ENCODE measurements around the gene PANK2.
"Not testable (repeated sequence)": the region's sequence is repeated elsewhere in the genome, so short reads cannot be mapped to it uniquely, and the experiment has no call there.

PANK2 gene

GRCh38 chr20:3888622-3889488 lies at the start of gene PANK2:
PANK2 (plus strand) TSS chr20:3889387.
- Histone ChIP-seq H3K4me3 (ENCODE audit: low read depth in 1 of 2, low read length in 2 of 2) (peak within 1 kb of the TSS; percentile 81 to 92), H3K9me3 (ENCODE audit: control insufficient read depth in 1 of 2, low read length in 2 of 2) (no peaks in the 10 kb centered on the region), H3K27me3 (ENCODE audit: low read depth, low read length) (no peaks in the 10 kb centered on the region), H3K4me1 (ENCODE audit: control insufficient read depth in 1 of 2, insufficient read depth in 2 of 2, low read length in 2 of 2) (peaks cover 12 to 51% of the 10 kb centered on the region in 2 donors), H3K36me3 (ENCODE audit: control insufficient read depth in 1 of 2, insufficient read depth in 2 of 2, low read length in 2 of 2) (peaks cover 0 to 4% of the 10 kb centered on the region in 2 donors), H3K27ac (ENCODE audit: low read length) (peak within 1 kb of the TSS; percentile 86)

GRCh38 chr20:3840201-3840600 lies 49.0 kb upstream of the PANK2 start:
- not testable (repeated sequence) for H3K27me3 ChIP-seq (ENCODE audit: low read depth, low read length); H3K4me3 ChIP-seq (ENCODE audit: low read depth in 1 of 2, low read length in 2 of 2); H3K9me3 ChIP-seq (ENCODE audit: control insufficient read depth in 1 of 2, low read length in 2 of 2); H3K27ac ChIP-seq (ENCODE audit: low read length); H3K4me1 ChIP-seq (ENCODE audit: control insufficient read depth in 1 of 2, insufficient read depth in 2 of 2, low read length in 2 of 2); H3K36me3 ChIP-seq (ENCODE audit: control insufficient read depth in 1 of 2, insufficient read depth in 2 of 2, low read length in 2 of 2)

GRCh38 chr20:3842348-3842930 lies 46.7 kb upstream of the PANK2 start:
- Histone ChIP-seq H3K4me3 (ENCODE audit: low read depth in 1 of 2, low read length in 2 of 2) (no peak overlapping the region), H3K9me3 (ENCODE audit: control insufficient read depth in 1 of 2, low read length in 2 of 2) (no peaks in the 10 kb centered on the region), H3K36me3 (ENCODE audit: control insufficient read depth in 1 of 2, insufficient read depth in 2 of 2, low read length in 2 of 2) (no peaks in the 10 kb centered on the region), H3K27ac (ENCODE audit: low read length) (peak overlapping the region; percentile 14), H3K27me3 (ENCODE audit: low read depth, low read length) (no peaks in the 10 kb centered on the region), H3K4me1 (ENCODE audit: control insufficient read depth in 1 of 2, insufficient read depth in 2 of 2, low read length in 2 of 2) (peaks cover 0 to 4% of the 10 kb centered on the region in 2 donors)

GRCh38 chr20:3843490-3843889 lies 45.7 kb upstream of the PANK2 start:
- no peaks in the 10 kb centered on the region for H3K27me3 ChIP-seq (ENCODE audit: low read depth, low read length)
- no peaks in the 10 kb centered on the region for H3K9me3 ChIP-seq (ENCODE audit: control insufficient read depth in 1 of 2, low read length in 2 of 2)
- H3K36me3 ChIP-seq (ENCODE audit: control insufficient read depth in 1 of 2, insufficient read depth in 2 of 2, low read length in 2 of 2) = no peaks in the 10 kb centered on the region
- H3K4me3 ChIP-seq (ENCODE audit: low read depth in 1 of 2, low read length in 2 of 2) = no peak overlapping the region
- peaks cover 4 to 14% of the 10 kb centered on the region in 2 donors for H3K4me1 ChIP-seq (ENCODE audit: control insufficient read depth in 1 of 2, insufficient read depth in 2 of 2, low read length in 2 of 2)
- no peak overlapping the region for H3K27ac ChIP-seq (ENCODE audit: low read length)

- H3K4me1 ChIP-seq (ENCODE audit: control insufficient read depth in 1 of 2, insufficient read depth in 2 of 2, low read length in 2 of 2) = peaks cover 4 to 20% of the 10 kb centered on the region in 2 donors
- not testable (repeated sequence) for H3K4me3 ChIP-seq (ENCODE audit: low read depth in 1 of 2, low read length in 2 of 2); H3K9me3 ChIP-seq (ENCODE audit: control insufficient read depth in 1 of 2, low read length in 2 of 2); H3K36me3 ChIP-seq (ENCODE audit: control insufficient read depth in 1 of 2, insufficient read depth in 2 of 2, low read length in 2 of 2); H3K27me3 ChIP-seq (ENCODE audit: low read depth, low read length); H3K27ac ChIP-seq (ENCODE audit: low read length)
Observed at GRCh38 chr20:3843990-3844619, 45.1 kb upstream of the PANK2 start.

- H3K27ac ChIP-seq (ENCODE audit: low read length) = peak overlapping the region; percentile 88
- peak overlapping the region; percentile 76 to 94 for H3K4me3 ChIP-seq (ENCODE audit: low read depth in 1 of 2, low read length in 2 of 2)
- no peaks in the 10 kb centered on the region for H3K9me3 ChIP-seq (ENCODE audit: control insufficient read depth in 1 of 2, low read length in 2 of 2)
- H3K36me3 ChIP-seq (ENCODE audit: control insufficient read depth in 1 of 2, insufficient read depth in 2 of 2, low read length in 2 of 2) = no peaks in the 10 kb centered on the region
- H3K27me3 ChIP-seq (ENCODE audit: low read depth, low read length) = no peaks in the 10 kb centered on the region
- peaks cover 4 to 20% of the 10 kb centered on the region in 2 donors for H3K4me1 ChIP-seq (ENCODE audit: control insufficient read depth in 1 of 2, insufficient read depth in 2 of 2, low read length in 2 of 2)
Observed at GRCh38 chr20:3846378-3846739, 42.8 kb upstream of the PANK2 start.

- H3K4me1 ChIP-seq (ENCODE audit: control insufficient read depth in 1 of 2, insufficient read depth in 2 of 2, low read length in 2 of 2) = peaks cover 4 to 20% of the 10 kb centered on the region in 2 donors
- H3K36me3 ChIP-seq (ENCODE audit: control insufficient read depth in 1 of 2, insufficient read depth in 2 of 2, low read length in 2 of 2) = no peaks in the 10 kb centered on the region
- H3K9me3 ChIP-seq (ENCODE audit: control insufficient read depth in 1 of 2, low read length in 2 of 2) = no peaks in the 10 kb centered on the region
- H3K27ac ChIP-seq (ENCODE audit: low read length) = peak within 1 kb of the TSS; percentile 88
- H3K27me3 ChIP-seq (ENCODE audit: low read depth, low read length) = no peaks in the 10 kb centered on the region
- peak within 1 kb of the TSS; percentile 76 to 94 for H3K4me3 ChIP-seq (ENCODE audit: low read depth in 1 of 2, low read length in 2 of 2)
Observed at GRCh38 chr20:3846740-3847428, 42.3 kb upstream of the PANK2 start, which contains the start of gene MAVS. MAVS (plus strand) TSS chr20:3846834; CDS start chr20:3854625, 7,791 bp downstream.

GRCh38 chr20:3847429-3847940 lies 41.7 kb upstream of the PANK2 start:
- no peaks in the 10 kb centered on the region for H3K27me3 ChIP-seq (ENCODE audit: low read depth, low read length)
- H3K4me3 ChIP-seq (ENCODE audit: low read depth in 1 of 2, low read length in 2 of 2) = peak overlapping the region; percentile 75 to 94
- no peaks in the 10 kb centered on the region for H3K9me3 ChIP-seq (ENCODE audit: control insufficient read depth in 1 of 2, low read length in 2 of 2)
- H3K27ac ChIP-seq (ENCODE audit: low read length) = peak overlapping the region; percentile 88
- no peaks in the 10 kb centered on the region for H3K36me3 ChIP-seq (ENCODE audit: control insufficient read depth in 1 of 2, insufficient read depth in 2 of 2, low read length in 2 of 2)
- H3K4me1 ChIP-seq (ENCODE audit: control insufficient read depth in 1 of 2, insufficient read depth in 2 of 2, low read length in 2 of 2) = peaks cover 4 to 20% of the 10 kb centered on the region in 2 donors

GRCh38 chr20:3848565-3848964 lies 40.6 kb upstream of the PANK2 start:
- Histone ChIP-seq H3K27me3 (ENCODE audit: low read depth, low read length) (no peaks in the 10 kb centered on the region), H3K4me3 (ENCODE audit: low read depth in 1 of 2, low read length in 2 of 2) (no peak overlapping the region), H3K4me1 (ENCODE audit: control insufficient read depth in 1 of 2, insufficient read depth in 2 of 2, low read length in 2 of 2) (peaks cover 4 to 20% of the 10 kb centered on the region in 2 donors), H3K9me3 (ENCODE audit: control insufficient read depth in 1 of 2, low read length in 2 of 2) (no peaks in the 10 kb centered on the region), H3K36me3 (ENCODE audit: control insufficient read depth in 1 of 2, insufficient read depth in 2 of 2, low read length in 2 of 2) (no peaks in the 10 kb centered on the region), H3K27ac (ENCODE audit: low read length) (no peak overlapping the region)

GRCh38 chr20:3854462-3854871 lies 34.7 kb upstream of the PANK2 start:
- H3K27ac ChIP-seq (ENCODE audit: low read length) = no peak overlapping the region
- no peaks in the 10 kb centered on the region for H3K4me1 ChIP-seq (ENCODE audit: control insufficient read depth in 1 of 2, insufficient read depth in 2 of 2, low read length in 2 of 2)
- H3K4me3 ChIP-seq (ENCODE audit: low read depth in 1 of 2, low read length in 2 of 2) = no peak overlapping the region
- H3K9me3 ChIP-seq (ENCODE audit: control insufficient read depth in 1 of 2, low read length in 2 of 2) = no peaks in the 10 kb centered on the region
- peaks cover 14 to 29% of the 10 kb centered on the region in 2 donors for H3K36me3 ChIP-seq (ENCODE audit: control insufficient read depth in 1 of 2, insufficient read depth in 2 of 2, low read length in 2 of 2)
- H3K27me3 ChIP-seq (ENCODE audit: low read depth, low read length) = no peaks in the 10 kb centered on the region

- no peak overlapping the region for H3K27ac ChIP-seq (ENCODE audit: low read length)
- no peaks in the 10 kb centered on the region for H3K4me1 ChIP-seq (ENCODE audit: control insufficient read depth in 1 of 2, insufficient read depth in 2 of 2, low read length in 2 of 2)
- H3K36me3 ChIP-seq (ENCODE audit: control insufficient read depth in 1 of 2, insufficient read depth in 2 of 2, low read length in 2 of 2) = peaks cover 22 to 52% of the 10 kb centered on the region in 2 donors
- no peaks in the 10 kb centered on the region for H3K9me3 ChIP-seq (ENCODE audit: control insufficient read depth in 1 of 2, low read length in 2 of 2)
- H3K4me3 ChIP-seq (ENCODE audit: low read depth in 1 of 2, low read length in 2 of 2) = no peak overlapping the region
- H3K27me3 ChIP-seq (ENCODE audit: low read depth, low read length) = no peaks in the 10 kb centered on the region
Observed at GRCh38 chr20:3857405-3857804, 31.8 kb upstream of the PANK2 start.

Measured in muscle layer of duodenum (tissue), 2 donors.